COLO668 (cell line): ENCODE measurements around the gene HTRA3.
"Not testable (repeated sequence)": the region's sequence is repeated elsewhere in the genome, so short reads cannot be mapped to it uniquely, and the experiment has no call there.

Source experiments
- DNase-seq: peaks from one replicate; lab custom pipeline; 2025; ENCODE audit not compliant: unreplicated experiment; lab: John Stamatoyannopoulos, UW

The HTRA3 gene

GRCh38 chr4:8338351-8338961 is 68.9 kb downstream of the HTRA3 start:
- DNase-seq, result no peak

- DNase-seq, result no peak
Observed at GRCh38 chr4:8340781-8341241, 71.3 kb downstream of the HTRA3 start.

GRCh38 chr4:8341281-8341680 is 71.7 kb downstream of the HTRA3 start:
- not testable (repeated sequence) for DNase-seq

GRCh38 chr4:8341691-8342090 is 72.1 kb downstream of the HTRA3 start:
- no peak for DNase-seq

GRCh38 chr4:8342651-8343261 is 73.2 kb downstream of the HTRA3 start:
- DNase-seq, result no peak

GRCh38 chr4:8343262-8343966 is 73.9 kb downstream of the HTRA3 start:
- DNase-seq, result no peak

- DNase-seq, result no peak
Observed at GRCh38 chr4:8343967-8344331, 74.4 kb downstream of the HTRA3 start.

GRCh38 chr4:8344377-8344776 is 74.8 kb downstream of the HTRA3 start:
- DNase-seq, result no peak

GRCh38 chr4:8345053-8345945 is 75.7 kb downstream of the HTRA3 start:
- no peak for DNase-seq

- no peak for DNase-seq
Observed at GRCh38 chr4:8345946-8346814, 76.6 kb downstream of the HTRA3 start.

GRCh38 chr4:8346838-8347605 is 77.5 kb downstream of the HTRA3 start:
- DNase-seq, result no peak

- DNase-seq, result no peak
Observed at GRCh38 chr4:8347660-8348059, 78.1 kb downstream of the HTRA3 start.

GRCh38 chr4:8348071-8348470 is 78.5 kb downstream of the HTRA3 start:
- DNase-seq, result no peak

- DNase-seq, result not testable (repeated sequence)
Observed at GRCh38 chr4:8349236-8349635, 79.7 kb downstream of the HTRA3 start.

GRCh38 chr4:8349664-8350236 is 80.2 kb downstream of the HTRA3 start:
- DNase-seq, result no peak

- no peak for DNase-seq
Observed at GRCh38 chr4:8350352-8350751, 80.8 kb downstream of the HTRA3 start.

- no peak for DNase-seq
Observed at GRCh38 chr4:8350841-8351461, 81.4 kb downstream of the HTRA3 start.

GRCh38 chr4:8351931-8352367 is 82.4 kb downstream of the HTRA3 start:
- DNase-seq, result no peak
